Measurements from ENCODE around the gene MYL7.

GRCh38 chr7:44144968-44145478 lies 3.9 kb upstream of the MYL7 start:
- no peak for TF ChIP-seq POLR2A (IDR thresholded peaks at IDR 0.05; ENCODE audit: low read depth, low read length)
- TF ChIP-seq RFX5 (IDR thresholded peaks at IDR 0.05; ENCODE audit: low read depth, low read length) = no peak
- no peak for TF ChIP-seq USF2 (IDR thresholded peaks at IDR 0.05; ENCODE audit: low read depth, low read length)
- TF ChIP-seq CTCF (conservative IDR thresholded peaks at IDR 0.05; ENCODE audit: low read depth, low read length) = no peak
- no peak for TF ChIP-seq MXI1 (IDR thresholded peaks at IDR 0.05; ENCODE audit: borderline replicate concordance, low read depth, low read length)
- TF ChIP-seq ELK1 (IDR thresholded peaks at IDR 0.05; ENCODE audit: borderline replicate concordance, low read depth, low read length) = no peak
- no peak for TF ChIP-seq FOS (IDR thresholded peaks at IDR 0.05; ENCODE audit: low read depth, low read length)
- no peak for TF ChIP-seq MAZ (IDR thresholded peaks at IDR 0.05; ENCODE audit: borderline replicate concordance, low read depth, low read length)
- no peak for TF ChIP-seq RCOR1 (IDR thresholded peaks at IDR 0.05; ENCODE audit: insufficient replicate concordance, low read length)
- TF ChIP-seq BHLHE40 (IDR thresholded peaks at IDR 0.05; ENCODE audit: low read depth, low read length) = no peak
- no peak for TF ChIP-seq MAFK (IDR thresholded peaks at IDR 0.05; ENCODE audit: low read depth, low read length)
